GM19324 (cell line): ENCODE data around the gene DMC1.
A peak's percentile ranks its signal among the peaks of the same experiment; 100 is the strongest.

Experiments
- ATAC-seq: cut with Tn5 transposase; IDR thresholded peaks from one replicate; pipeline ENCODE4 v1.9.1; 2021; ENCODE audit warnings: mild to moderate bottlenecking, moderate library complexity; ENCODE audit not compliant: unreplicated experiment, low FRiP score

The DMC1 gene

GRCh38 chr22:38567531-38568285, 2.3 kb downstream of the DMC1 start:
- no peak for ATAC-seq

- no peak for ATAC-seq
Measured at GRCh38 chr22:38566726-38567504, 3.1 kb downstream of the DMC1 start.

GRCh38 chr22:38565441-38565840, 4.5 kb downstream of the DMC1 start:
- ATAC-seq: no peak

GRCh38 chr22:38564669-38565068, 5.3 kb downstream of the DMC1 start:
- ATAC-seq: no peak

- no peak for ATAC-seq
Measured at GRCh38 chr22:38554281-38554680, 15.7 kb downstream of the DMC1 start.

- ATAC-seq: no peak
Measured at GRCh38 chr22:38549101-38549894, 20.7 kb downstream of the DMC1 start.

DNA sequence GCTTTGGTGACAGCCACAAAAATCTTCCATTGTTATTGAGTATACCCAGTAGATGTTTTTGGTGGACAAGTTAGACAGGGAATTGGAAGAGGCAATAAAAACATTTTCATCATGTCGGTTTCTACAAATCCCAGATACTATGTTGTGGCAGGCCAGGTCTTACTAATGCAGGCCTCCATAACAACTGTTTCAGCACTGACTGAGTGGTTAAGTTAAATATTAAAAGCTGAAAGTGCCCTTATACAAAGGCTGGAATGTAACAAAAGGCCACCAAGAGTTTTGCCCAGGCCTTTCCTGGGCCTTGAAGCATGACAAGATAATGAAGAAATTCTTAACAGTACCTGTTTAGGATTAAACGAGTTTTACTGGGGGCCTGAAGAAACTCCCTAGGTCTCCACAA, 29.3 kb downstream of the DMC1 start:
- no peak for ATAC-seq

DNA sequence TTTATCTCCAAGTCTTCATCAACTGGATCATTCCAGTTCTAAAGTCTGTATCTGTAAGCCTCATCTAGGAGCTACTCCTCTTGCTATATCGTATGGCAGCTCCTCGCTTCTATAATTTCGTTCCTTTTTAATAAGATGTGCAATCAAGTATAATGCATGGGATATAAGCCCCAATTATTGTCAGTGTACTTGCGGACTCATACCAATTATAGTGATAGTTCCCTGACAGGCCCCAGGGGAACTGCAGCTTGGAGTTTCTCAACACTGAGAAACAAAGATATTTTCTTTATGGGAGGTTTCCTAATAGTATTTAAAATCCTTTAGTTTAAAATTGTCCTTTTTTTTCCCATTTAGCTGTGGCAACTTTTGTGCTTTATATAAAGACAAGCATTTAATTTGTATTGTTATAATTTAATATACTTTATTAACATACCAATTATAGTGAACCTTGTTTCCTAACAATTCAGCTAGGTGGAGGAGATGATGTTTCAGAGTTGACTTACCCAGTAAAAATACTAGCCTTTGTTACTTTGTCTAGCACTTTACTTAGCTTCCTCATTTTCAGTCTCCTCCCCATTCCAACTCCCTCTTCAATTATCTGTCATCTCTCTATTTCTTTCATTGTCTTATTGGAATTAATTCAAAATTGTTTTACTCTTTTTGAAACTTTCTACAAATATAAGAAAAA, 38.6 kb downstream of the DMC1 start:
- no peak for ATAC-seq

GRCh38 chr22:38524429-38524828, 45.6 kb downstream of the DMC1 start:
- no peak for ATAC-seq

DNA sequence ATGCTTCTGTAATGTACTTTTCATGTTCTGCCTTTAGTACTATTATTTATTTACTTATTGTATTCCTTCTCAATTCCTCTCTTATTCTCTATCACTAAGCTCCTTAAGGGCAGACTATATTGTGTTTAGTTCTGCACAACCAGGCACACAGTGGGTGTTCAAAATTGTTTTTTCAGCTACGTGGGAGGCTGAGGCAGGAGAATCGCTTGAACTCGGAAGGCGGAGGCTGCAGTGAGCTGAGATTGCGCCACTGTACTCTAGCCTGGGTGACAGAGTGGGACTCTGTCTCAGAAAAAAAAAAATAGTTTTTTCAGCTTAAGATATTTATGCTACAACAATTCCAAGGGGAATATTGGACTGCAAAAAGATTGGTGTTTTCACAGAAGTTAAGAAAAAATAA, 46.5 kb downstream of the DMC1 start:
- no peak for ATAC-seq

DNA sequence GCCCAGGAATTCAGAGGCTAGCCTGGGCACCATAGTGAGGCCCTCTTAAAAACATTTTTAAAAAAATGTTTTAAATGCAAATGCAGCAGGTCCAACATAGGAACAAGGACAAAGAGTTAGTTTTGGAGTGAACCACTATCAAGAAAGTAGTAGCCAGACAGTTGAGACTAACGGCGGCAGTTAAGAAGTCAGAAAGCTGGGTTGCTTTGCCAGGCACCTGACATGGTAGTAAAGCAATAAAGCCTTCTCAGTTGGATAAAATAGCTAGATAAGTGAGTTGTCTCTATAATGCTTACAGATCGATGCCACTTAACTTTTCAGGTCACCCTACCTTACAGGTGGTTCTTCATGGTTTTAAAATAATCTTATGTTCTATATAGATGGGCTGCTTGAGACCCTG, 47.0 kb downstream of the DMC1 start:
- no peak for ATAC-seq

DNA sequence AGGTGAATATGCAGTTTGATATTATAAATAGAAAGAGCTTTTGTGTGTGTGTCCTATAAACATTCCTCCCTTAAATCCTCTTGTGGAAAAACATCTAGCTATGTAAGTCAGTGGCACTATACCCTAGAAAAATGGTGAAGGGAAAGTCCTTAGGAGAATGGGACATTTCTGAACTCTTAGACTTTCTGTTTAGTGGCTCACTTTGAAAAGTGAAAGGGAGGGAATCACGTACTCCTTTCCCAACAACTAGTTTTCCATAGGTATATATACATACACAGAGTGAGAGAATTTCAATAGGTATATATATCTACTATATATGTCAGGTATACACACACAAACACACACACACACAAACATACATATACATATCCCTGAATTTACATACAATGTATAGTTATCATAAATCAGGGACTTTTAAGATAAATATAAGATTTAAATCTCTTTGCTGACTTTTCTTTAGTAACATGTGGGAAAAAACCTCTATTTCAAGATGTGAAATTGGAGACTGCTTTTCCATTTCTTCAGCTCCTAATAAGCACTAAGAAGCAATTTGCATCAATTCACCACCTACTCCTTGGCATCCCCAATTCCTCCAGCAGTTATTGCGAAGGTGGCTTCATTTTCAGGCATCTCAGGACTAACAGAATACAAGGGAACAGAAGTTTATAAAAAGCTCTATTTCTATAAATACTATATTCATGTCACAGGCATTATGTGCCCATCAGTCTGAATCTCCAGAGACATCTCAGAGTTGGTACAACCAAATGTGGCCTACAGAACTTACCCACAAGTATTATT, 50.3 kb downstream of the DMC1 start:
- no peak for ATAC-seq

DNA sequence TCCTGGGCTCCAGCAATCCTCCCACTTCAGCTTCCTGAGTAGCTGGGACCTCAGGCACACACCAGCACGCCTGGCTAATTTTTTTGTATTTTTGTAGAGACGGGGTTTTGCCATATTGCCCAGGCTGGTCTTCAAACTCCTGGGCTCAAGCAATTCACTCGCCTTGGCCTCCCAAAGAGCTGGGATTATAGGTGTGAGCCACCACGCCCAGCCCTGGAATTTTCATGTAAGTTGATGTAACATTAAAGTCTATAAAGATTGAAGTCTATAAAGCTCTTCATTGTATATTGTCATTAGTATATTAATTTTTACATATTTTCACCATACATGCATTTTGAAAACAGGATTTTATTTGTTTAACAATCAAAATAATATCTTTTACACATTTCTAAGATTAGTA, 51.4 kb downstream of the DMC1 start:
- ATAC-seq: no peak

- ATAC-seq: no peak
Measured at GRCh38 chr22:38513063-38513462, 56.9 kb downstream of the DMC1 start.

DNA sequence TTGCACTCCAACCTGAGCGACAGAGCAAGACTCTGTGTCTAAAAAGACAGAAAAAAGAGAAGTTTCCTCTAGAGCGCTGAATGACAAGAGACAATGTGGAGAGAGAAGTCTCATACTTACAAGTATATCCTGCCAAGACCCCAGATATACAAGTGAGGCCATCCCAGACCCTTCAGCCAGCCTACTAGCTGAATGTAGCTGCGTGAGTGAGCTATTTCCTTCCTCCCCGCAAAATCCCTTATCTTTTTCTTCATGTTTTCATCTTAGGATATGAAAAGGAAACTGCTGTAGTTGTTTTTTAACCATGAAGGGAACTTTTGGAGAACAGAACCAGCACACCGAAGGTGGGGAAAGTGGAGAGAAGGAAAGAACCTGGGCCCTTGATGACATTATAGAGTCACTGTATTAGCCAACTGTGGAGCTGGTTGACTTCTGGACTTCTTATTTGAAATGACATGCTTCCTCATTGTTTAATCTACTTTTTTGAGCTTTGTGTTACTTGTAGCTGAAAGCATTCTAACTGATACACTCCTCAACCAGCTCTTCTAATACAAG, 59.5 kb downstream of the DMC1 start:
- ATAC-seq: no peak

- peak; percentile 87 for ATAC-seq
Measured at GRCh38 chr22:38506118-38506962, 63.6 kb downstream of the DMC1 start, which contains the start of gene DDX17. DDX17 (minus strand) TSS chr22:38506311.

DNA sequence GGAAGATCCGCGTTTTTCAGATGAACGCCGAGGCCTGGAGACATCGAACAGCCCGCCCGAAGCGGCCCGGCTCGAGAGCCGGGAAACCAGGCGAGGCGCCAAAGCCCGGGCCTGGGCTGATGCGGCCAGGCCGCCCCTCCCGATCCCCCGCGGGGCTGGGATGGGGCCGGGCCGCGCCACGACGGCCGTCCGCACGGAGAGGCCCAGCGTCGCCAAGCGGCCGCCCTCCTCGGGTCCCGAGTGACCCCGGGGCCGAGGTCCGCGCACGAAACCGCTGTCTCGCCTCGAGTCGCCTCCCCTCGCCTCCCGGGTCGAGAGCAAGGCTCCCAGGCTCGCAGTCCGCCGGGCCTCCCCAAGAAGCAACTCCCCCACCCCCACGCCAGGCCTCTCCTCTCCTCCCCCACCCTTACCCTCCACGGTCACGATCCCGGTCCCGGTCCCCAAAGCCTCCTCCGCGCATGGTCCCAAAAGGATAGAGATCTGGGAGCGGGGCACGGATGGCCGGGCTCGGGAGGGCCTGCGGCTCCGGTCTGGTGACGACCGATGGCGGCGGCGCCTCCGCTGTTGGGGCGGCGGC, 64.4 kb downstream of the DMC1 start:
- peak; percentile 38 for ATAC-seq
